IMR-90 (cell line): Measurements from ENCODE around the gene RFPL4A.

ENCODE experiments used
- BHLHE40 ChIP-seq: fragments of 150-350 bp; IDR thresholded peaks from 2 replicates; pipeline ENCODE4 v1.6.1; 2016; ENCODE audit warnings: mild to moderate bottlenecking, low read depth, low read length
- CEBPB ChIP-seq: IDR thresholded peaks from 2 replicates; pipeline ENCODE4 v1.6.1; 2012; ENCODE audit warnings: low read depth, low read length, improper control_type of control experiment
- FOS ChIP-seq: fragments of 150-350 bp; IDR thresholded peaks from 2 replicates; pipeline ENCODE4 v1.6.1; 2016; ENCODE audit warnings: low read depth, low read length
- MAFK ChIP-seq: IDR thresholded peaks from 2 replicates; pipeline ENCODE4 v1.6.1; 2012; ENCODE audit warnings: low read depth, low read length, improper control_type of control experiment
- MAZ ChIP-seq: IDR thresholded peaks from 2 replicates; pipeline ENCODE4 v1.6.1; 2012; ENCODE audit warnings: low read depth, mild to moderate bottlenecking, low read length, improper control_type of control experiment, moderate library complexity, borderline replicate concordance
- MXI1 ChIP-seq: IDR thresholded peaks from 2 replicates; pipeline ENCODE4 v1.6.1; 2012; ENCODE audit warnings: low read depth, mild to moderate bottlenecking, low read length, moderate library complexity, borderline replicate concordance
- NFE2L2 ChIP-seq: fragments of 150-350 bp; IDR thresholded peaks from 2 replicates; pipeline ENCODE4 v1.6.1; 2016; ENCODE audit warnings: low read depth, mild to moderate bottlenecking, low read length
- POLR2A ChIP-seq: IDR thresholded peaks from 2 replicates; pipeline ENCODE4 v1.6.1; 2012; ENCODE audit warnings: mild to moderate bottlenecking, low read depth, low read length
- RAD21 ChIP-seq: IDR thresholded peaks from 2 replicates; pipeline ENCODE4 v1.6.1; 2012; ENCODE audit warnings: low read length, improper control_type of control experiment
- RCOR1 ChIP-seq: IDR thresholded peaks from 2 replicates; pipeline ENCODE4 v1.6.1; 2012; ENCODE audit warnings: mild to moderate bottlenecking, low read length, improper control_type of control experiment; ENCODE audit not compliant: insufficient replicate concordance
- RFX5 ChIP-seq: IDR thresholded peaks from 2 replicates; pipeline ENCODE4 v1.8.0; 2012; ENCODE audit warnings: low read depth, mild to moderate bottlenecking, low read length, moderate library complexity
- SMC3 ChIP-seq: fragments of 150-350 bp; IDR thresholded peaks from 2 replicates; pipeline ENCODE4 v1.6.1; 2016; ENCODE audit warnings: low read depth, mild to moderate bottlenecking, antibody characterized with exemption, low read length, moderate library complexity
- TF ChIP-seq, protein P1 (sequence below): fragments of 150-350 bp; IDR thresholded peaks from 2 replicates; pipeline ENCODE4 v1.6.1; 2017; ENCODE audit warnings: mild to moderate bottlenecking, antibody characterized with exemption, low read length, low read depth
- TF ChIP-seq, protein P2 (sequence below): conservative IDR thresholded peaks from 2 replicates; pipeline ENCODE4 v1.5.1; 2012; ENCODE audit warnings: mild to moderate bottlenecking, low read depth, low read length, improper control_type of control experiment

- TF ChIP-seq, protein P1, sequence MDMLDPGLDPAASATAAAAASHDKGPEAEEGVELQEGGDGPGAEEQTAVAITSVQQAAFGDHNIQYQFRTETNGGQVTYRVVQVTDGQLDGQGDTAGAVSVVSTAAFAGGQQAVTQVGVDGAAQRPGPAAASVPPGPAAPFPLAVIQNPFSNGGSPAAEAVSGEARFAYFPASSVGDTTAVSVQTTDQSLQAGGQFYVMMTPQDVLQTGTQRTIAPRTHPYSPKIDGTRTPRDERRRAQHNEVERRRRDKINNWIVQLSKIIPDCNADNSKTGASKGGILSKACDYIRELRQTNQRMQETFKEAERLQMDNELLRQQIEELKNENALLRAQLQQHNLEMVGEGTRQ = no peak
- TF ChIP-seq, protein P2, sequence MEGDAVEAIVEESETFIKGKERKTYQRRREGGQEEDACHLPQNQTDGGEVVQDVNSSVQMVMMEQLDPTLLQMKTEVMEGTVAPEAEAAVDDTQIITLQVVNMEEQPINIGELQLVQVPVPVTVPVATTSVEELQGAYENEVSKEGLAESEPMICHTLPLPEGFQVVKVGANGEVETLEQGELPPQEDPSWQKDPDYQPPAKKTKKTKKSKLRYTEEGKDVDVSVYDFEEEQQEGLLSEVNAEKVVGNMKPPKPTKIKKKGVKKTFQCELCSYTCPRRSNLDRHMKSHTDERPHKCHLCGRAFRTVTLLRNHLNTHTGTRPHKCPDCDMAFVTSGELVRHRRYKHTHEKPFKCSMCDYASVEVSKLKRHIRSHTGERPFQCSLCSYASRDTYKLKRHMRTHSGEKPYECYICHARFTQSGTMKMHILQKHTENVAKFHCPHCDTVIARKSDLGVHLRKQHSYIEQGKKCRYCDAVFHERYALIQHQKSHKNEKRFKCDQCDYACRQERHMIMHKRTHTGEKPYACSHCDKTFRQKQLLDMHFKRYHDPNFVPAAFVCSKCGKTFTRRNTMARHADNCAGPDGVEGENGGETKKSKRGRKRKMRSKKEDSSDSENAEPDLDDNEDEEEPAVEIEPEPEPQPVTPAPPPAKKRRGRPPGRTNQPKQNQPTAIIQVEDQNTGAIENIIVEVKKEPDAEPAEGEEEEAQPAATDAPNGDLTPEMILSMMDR = no peak
- TF ChIP-seq RCOR1 (no peak), MAFK (no peak), POLR2A (no peak), MAZ (no peak), RAD21 (no peak), MXI1 (no peak), SMC3 (no peak), CEBPB (no peak), FOS (no peak), RFX5 (no peak), NFE2L2 (no peak), BHLHE40 (no peak)
These were observed 42.5 kb downstream of the RFPL4A start for GRCh38 chr19:55801416-55801815.
